Measurements from ENCODE around the gene GPR62. TPM values are rescaled to one million over a fixed set of nuclear protein-coding genes. Genes with fewer than 3 reads are reported as not detected.
"Not testable (repeated sequence)": the region's sequence is repeated elsewhere in the genome, so short reads cannot be mapped to it uniquely, and the experiment has no call there.

Gene GPR62, protein sequence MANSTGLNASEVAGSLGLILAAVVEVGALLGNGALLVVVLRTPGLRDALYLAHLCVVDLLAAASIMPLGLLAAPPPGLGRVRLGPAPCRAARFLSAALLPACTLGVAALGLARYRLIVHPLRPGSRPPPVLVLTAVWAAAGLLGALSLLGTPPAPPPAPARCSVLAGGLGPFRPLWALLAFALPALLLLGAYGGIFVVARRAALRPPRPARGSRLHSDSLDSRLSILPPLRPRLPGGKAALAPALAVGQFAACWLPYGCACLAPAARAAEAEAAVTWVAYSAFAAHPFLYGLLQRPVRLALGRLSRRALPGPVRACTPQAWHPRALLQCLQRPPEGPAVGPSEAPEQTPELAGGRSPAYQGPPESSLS
- 0.07 TPM in 2 replicates for total RNA-seq

GRCh38 chr3:51955175-51955892 is at the start of gene GPR62:
Gene GPR62, plus strand, starts transcription at chr3:51955381. Its CDS starts 272 bp downstream, at chr3:51955653.
- DNase-seq (ENCODE audit: low read depth, low spot score) = no peak

DNA sequence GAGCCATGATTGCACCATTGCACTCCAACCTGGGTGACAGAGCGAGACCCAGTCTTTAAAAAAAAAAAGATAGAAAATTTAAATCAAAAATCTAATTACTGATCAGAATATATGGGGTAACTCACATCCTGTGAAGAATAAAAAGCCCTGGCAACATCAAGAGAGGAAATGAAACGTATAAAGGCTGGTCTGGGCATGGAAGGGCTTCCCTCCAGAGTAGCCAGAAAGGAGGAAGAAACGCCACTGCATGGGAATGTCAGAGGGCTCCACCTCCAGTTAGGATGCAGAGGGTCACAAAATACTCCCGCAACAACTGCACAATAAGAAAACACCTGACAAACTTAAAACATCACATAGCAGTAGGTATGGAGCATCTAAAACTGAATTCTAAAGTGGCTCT is 47.2 kb upstream of the GPR62 start:
- DNase-seq (ENCODE audit: low read depth, low spot score) = no peak

- DNase-seq (ENCODE audit: low read depth, low spot score) = no peak
These were observed 38.8 kb upstream of the GPR62 start for GRCh38 chr3:51916418-51916817.

DNA sequence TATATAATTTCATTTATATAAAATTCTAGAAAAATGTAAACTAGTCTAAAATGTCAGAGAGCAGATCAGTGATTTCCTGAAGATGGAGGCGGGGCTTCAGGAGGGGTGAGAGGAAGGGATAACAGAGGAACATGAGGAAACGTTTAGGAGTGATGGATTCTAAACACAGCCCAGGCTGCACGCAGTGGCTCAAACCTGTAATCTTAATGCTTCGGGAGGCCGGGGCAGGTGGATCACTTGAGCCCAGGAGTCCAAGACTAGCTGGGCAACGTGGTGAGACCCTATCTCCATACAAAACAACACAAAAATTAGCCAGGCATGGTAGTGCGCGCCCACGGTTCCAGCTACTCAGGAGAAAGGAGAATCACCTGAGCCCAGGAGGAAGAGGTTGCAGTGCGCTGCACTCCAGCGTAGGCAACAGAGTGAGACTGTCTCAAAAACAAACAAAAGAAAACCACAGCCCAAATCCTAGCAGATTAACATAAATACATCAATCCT is 34.1 kb upstream of the GPR62 start:
- DNase-seq (ENCODE audit: low read depth, low spot score) = no peak

- DNase-seq (ENCODE audit: low read depth, low spot score) = no peak
These were observed 27.9 kb upstream of the GPR62 start for GRCh38 chr3:51927061-51927977.

- no peak for DNase-seq (ENCODE audit: low read depth, low spot score)
These were observed 26.7 kb upstream of the GPR62 start for GRCh38 chr3:51928438-51928837.

- not testable (repeated sequence) for DNase-seq (ENCODE audit: low read depth, low spot score)
These were observed 26.2 kb upstream of the GPR62 start for GRCh38 chr3:51928981-51929380.

GRCh38 chr3:51929420-51930003 is 25.7 kb upstream of the GPR62 start:
- DNase-seq (ENCODE audit: low read depth, low spot score) = no peak

GRCh38 chr3:51930439-51930838 is 24.7 kb upstream of the GPR62 start:
- DNase-seq (ENCODE audit: low read depth, low spot score) = no peak

GRCh38 chr3:51931756-51932155 is 23.4 kb upstream of the GPR62 start:
- no peak for DNase-seq (ENCODE audit: low read depth, low spot score)

GRCh38 chr3:51932471-51933370 is 22.5 kb upstream of the GPR62 start:
- DNase-seq (ENCODE audit: low read depth, low spot score) = no peak

DNA sequence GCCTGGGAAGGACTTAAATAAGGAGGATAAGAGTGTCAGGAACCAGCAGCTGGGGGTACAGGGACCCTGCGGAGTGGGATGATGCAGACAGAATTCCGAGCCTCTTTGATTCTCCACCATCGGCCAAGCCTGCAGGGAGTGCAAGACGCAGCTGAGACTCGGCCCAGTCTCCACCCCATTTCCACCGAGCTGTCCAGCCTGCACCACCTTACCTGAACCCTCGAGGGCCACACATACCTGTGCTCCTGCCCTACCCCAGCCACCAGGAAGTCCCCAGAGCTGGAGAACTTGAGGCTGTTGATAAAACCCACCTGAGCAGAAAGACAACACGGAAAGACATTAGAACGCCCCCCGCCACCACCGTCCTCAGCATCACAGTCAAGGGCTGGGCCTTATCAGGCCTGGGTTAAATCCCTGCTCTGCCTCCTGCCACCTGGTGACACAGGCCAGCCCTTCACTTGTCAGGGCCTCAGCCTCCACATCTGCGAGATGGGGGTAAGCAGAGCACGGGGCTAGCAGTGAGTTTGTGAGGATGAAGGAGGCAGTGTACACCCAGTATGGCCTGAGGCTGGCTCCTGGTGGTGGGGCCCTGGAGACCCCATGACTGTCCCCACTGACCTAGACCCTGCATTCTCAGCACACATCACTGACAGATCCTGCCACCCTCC is 21.6 kb upstream of the GPR62 start:
- DNase-seq (ENCODE audit: low read depth, low spot score) = no peak

DNA sequence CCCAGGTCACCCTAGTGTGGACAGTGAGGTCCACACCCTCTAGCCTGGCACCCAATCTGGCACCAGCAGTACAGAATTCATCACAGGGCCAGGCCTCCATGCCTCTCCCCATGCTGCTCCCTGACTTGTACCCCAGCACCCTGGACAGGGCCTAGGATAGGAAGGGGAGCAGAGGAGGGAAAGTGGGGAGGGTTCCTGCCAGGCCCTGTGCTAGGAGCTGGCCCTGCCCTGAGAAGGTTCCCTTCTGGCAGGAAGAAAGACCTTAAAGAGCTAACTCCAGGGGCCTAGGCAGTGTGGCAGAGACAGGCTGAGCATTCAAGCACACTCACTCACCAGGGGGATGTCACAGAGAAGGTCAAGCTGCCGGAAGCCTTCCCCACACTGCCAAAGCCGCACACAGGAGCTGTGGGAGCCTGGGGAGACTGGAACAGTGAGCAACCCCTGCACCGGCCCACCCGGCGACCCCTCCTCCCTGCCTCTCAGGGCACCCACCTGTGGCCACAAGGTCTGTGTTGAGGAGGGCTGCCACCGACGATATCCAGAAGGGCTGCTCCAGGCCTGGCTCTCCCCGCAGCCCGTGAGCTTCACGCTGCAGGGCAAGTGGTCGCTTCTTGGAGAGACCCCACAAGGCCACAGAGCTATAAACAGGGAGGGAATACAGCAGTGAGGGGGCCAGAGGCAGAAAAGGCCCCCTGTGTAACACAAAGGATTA is 20.9 kb upstream of the GPR62 start:
- DNase-seq (ENCODE audit: low read depth, low spot score) = no peak

DNA sequence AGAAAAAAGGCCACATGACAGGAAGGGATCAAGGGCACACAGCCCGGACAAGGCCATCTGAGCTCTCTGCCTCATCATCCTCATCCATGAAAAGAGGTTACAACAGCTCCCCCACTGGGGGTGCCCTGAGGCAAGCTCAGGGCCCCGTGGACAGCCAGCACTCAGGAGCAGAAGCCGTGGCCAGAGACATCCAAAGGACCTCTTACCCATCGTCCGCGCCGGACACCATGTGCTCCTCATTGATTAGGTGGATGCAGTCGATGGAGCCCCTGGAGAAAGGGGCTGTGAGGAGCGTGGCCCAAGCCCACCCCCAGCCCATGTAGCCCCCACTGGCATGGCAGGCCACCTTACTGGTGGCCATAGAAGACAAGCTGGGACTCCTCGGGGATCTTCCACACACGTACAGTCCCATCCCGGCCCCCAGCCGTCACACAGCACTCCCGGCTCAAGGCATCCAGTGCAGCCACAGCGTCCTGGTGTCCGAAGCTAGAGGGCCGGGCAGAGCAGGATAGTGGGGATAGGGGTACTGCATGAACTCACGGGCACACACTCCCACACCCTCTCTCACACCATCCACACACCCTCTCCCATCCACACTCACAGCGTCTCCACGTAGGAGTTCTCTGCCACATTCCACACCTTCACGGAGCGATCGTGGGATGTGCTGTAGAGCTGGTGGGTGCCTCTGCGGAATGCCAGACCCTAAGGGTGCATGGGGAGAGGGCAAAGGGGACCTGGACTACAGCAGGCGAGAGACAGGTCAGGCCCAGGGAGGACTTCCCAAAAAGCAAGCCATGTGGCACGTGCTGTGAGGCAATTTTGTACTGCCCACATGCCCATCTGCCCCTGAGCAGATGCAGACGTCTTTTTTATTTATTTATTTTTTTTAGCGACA is 19.9 kb upstream of the GPR62 start:
- no peak for DNase-seq (ENCODE audit: low read depth, low spot score)

DNA sequence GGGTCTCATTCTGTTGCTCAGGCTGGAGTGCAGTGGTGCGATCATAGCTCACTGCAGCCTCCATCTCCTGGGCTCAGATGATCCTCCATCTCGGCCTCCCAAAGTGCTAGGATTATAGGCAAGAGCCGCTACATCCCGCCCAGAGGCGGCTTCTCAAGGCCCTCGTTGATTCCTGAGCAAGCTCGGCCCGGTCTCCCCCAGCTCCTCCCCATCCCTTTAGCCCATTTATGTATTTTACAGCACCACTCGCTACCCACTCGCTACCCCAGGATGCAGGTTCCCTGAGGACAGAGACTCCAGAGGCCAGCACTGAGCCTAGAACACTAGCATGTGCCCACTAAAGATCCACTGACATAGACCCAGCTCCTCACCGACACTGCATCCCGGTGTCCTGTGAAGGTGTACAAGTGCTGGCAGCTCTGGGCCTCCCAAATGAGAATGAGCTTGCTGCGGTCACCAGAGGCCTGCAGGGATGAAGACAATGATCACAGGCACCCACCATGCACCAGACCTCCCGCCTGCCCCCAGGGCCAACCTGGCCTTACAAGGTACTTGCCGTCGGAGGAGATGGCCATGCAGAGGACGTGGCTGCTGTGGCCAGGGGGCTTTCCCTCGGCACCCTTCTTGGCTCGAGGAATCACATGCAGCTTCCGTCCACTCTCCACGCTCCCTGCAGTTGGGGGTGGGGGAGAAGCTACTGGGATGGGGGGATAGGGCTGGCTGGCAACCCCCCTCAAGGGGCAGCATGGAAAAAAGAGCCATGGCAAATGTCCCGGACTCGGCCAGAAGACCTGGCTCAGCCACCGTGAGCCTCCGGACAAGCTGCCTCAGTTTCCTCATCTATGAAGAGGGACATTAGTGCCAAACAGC is 19.1 kb upstream of the GPR62 start:
- no peak for DNase-seq (ENCODE audit: low read depth, low spot score)

GRCh38 chr3:51937014-51937413 is 18.2 kb upstream of the GPR62 start:
- no peak for DNase-seq (ENCODE audit: low read depth, low spot score)

All from pulmonary artery endothelial cell (primary cell).